Neural cell (in vitro differentiated cells): ENCODE data around the gene GSTM5. TPM values are rescaled to one million over a fixed set of nuclear protein-coding genes. Genes with fewer than 3 reads are reported as not detected.
"Not testable (repeated sequence)": the region's sequence is repeated elsewhere in the genome, so short reads cannot be mapped to it uniquely, and the experiment has no call there.

Source experiments
- H2AFZ ChIP-seq: fragments of 200-600, 300-800 bp; sonication (generic), shearing (Covaris generic); 2 replicates; pipeline ENCODE4 v1.6.0; 2014; ENCODE audit warnings: low read depth, mild to moderate bottlenecking, antibody characterized with exemption, low read length, moderate library complexity
- H3F3A ChIP-seq: fragments of 200-600 bp; shearing (Covaris generic); 2 replicates; pipeline ENCODE4 v1.6.1; 2016; ENCODE audit warnings: mild to moderate bottlenecking, moderate library complexity, mixed read lengths, antibody characterized with exemption, low read length; ENCODE audit not compliant: insufficient read depth, poor library complexity, severe bottlenecking
- H3K27ac ChIP-seq: fragments of 200-600, 300-800 bp; sonication (generic), shearing (Covaris generic); 2 replicates; pipeline ENCODE4 v1.5.1; 2014; ENCODE audit warnings: mild to moderate bottlenecking, low read length, moderate library complexity
- H3K27me3 ChIP-seq: fragments of 300-800, 200-600 bp; sonication (generic), shearing (Covaris generic); 2 replicates; pipeline ENCODE4 v1.6.0; 2014; ENCODE audit warnings: mild to moderate bottlenecking, low read depth, low read length, moderate library complexity; ENCODE audit not compliant: insufficient read depth
- H3K36me3 ChIP-seq: fragments of 300-800, 200-600 bp; sonication (generic), shearing (Covaris generic); 2 replicates; pipeline ENCODE4 v1.5.1; 2014; ENCODE audit warnings: mild to moderate bottlenecking, antibody characterized with exemption, low read length, moderate library complexity; ENCODE audit not compliant: insufficient read depth
- H3K4me2 ChIP-seq: fragments of 300-800, 200-600 bp; sonication (generic), shearing (Covaris generic); 2 replicates; pipeline ENCODE4 v1.6.0; 2014; ENCODE audit warnings: mild to moderate bottlenecking, low read length
- H3K4me3 ChIP-seq: fragments of 300-800, 200-600 bp; sonication (generic), shearing (Covaris generic); 2 replicates; pipeline ENCODE4 v1.5.1; 2014; ENCODE audit warnings: mild to moderate bottlenecking, low read length, moderate library complexity
- H3K79me2 ChIP-seq: fragments of 200-600 bp; shearing (Covaris generic); replicated peaks from 2 replicates; pipeline ENCODE4 v1.6.0; 2014; ENCODE audit warnings: mild to moderate bottlenecking, low read length, moderate library complexity; ENCODE audit not compliant: insufficient read depth
- H3K9ac ChIP-seq: fragments of 300-800, 200-600 bp; sonication (generic), shearing (Covaris generic); 2 replicates; pipeline ENCODE4 v1.6.1; 2016; ENCODE audit warnings: mild to moderate bottlenecking, low read length, mixed read lengths
- H3K9me2 ChIP-seq: fragments of 200-600 bp; shearing (Covaris generic); 2 replicates; pipeline ENCODE4 v1.6.1; 2016; ENCODE audit warnings: mild to moderate bottlenecking, low read length, mixed read lengths; ENCODE audit not compliant: insufficient read depth
- H3K9me3 ChIP-seq: fragments of 200-600, 300-800 bp; sonication (generic), shearing (Covaris generic); 2 replicates; pipeline ENCODE4 v1.6.1; 2016; ENCODE audit warnings: mild to moderate bottlenecking, mixed run types, low read length, moderate library complexity, mixed read lengths
- H4K20me1 ChIP-seq: fragments of 200-600 bp; shearing (Covaris generic); 2 replicates; pipeline ENCODE4 v1.6.1; 2016; ENCODE audit warnings: mild to moderate bottlenecking, mixed run types; ENCODE audit not compliant: insufficient read depth
- CTCF ChIP-seq: fragments of 450-650 bp; IDR thresholded peaks from 2 replicates; pipeline ENCODE4 v1.5.1; 2014; ENCODE audit warnings: antibody characterized with exemption, mild to moderate bottlenecking, moderate library complexity; ENCODE audit not compliant: poor library complexity, severe bottlenecking
- EP300 ChIP-seq: fragments of 450-650 bp; conservative IDR thresholded peaks from 2 replicates; pipeline ENCODE4 v1.6.1; 2014; ENCODE audit warnings: antibody characterized with exemption, mild to moderate bottlenecking, moderate library complexity; ENCODE audit not compliant: poor library complexity, severe bottlenecking
- EZH2 ChIP-seq: fragments of 200-600, 300-800 bp; shearing (Covaris generic), sonication (generic); IDR thresholded peaks from 2 replicates; pipeline ENCODE4 v1.6.1; 2014; ENCODE audit warnings: antibody characterized with exemption, low read length, borderline replicate concordance, mild to moderate bottlenecking; ENCODE audit not compliant: insufficient read depth, poor library complexity, severe bottlenecking
- MXI1 ChIP-seq: fragments of 450-650 bp; conservative IDR thresholded peaks from 2 replicates; pipeline ENCODE4 v1.6.1; 2014; ENCODE audit warnings: antibody characterized with exemption, mild to moderate bottlenecking; ENCODE audit not compliant: poor library complexity, severe bottlenecking
- POLR2AphosphoS5 ChIP-seq: IDR thresholded peaks from 2 replicates; pipeline ENCODE4 v1.6.1; 2012
- RAD21 ChIP-seq: fragments of 450-650 bp; conservative IDR thresholded peaks from 2 replicates; pipeline ENCODE4 v1.6.1; 2014; ENCODE audit warnings: antibody characterized with exemption, mild to moderate bottlenecking, moderate library complexity
- REST ChIP-seq: IDR thresholded peaks from 2 replicates; pipeline ENCODE4 v1.6.1; 2012; ENCODE audit warnings: borderline replicate concordance
- SMC3 ChIP-seq: fragments of 450-650 bp; conservative IDR thresholded peaks from 2 replicates; pipeline ENCODE4 v1.6.1; 2014; ENCODE audit warnings: antibody characterized with exemption, mild to moderate bottlenecking, moderate library complexity; ENCODE audit not compliant: poor library complexity
- TAF1 ChIP-seq: IDR thresholded peaks from 2 replicates; pipeline ENCODE4 v1.6.1; 2012; ENCODE audit warnings: low read depth
- polyA minus RNA-seq: library from RNA; depleted of rRNA, polyadenylated mRNA; stranded (reverse); fragments of >200 nt; gene quantifications from 2 replicates; pipeline ENCODE4 v1.2.3, GENCODE V29; 2014
- polyA plus RNA-seq: library from polyadenylated mRNA; depleted of rRNA; stranded (reverse); fragments of >200 nt; gene quantifications from 2 replicates; pipeline ENCODE4 v1.2.3, GENCODE V29; 2014

GSTM5 gene
- polyA plus RNA-seq = not detected in 2 replicates
- not detected in 2 replicates for polyA minus RNA-seq

DNA sequence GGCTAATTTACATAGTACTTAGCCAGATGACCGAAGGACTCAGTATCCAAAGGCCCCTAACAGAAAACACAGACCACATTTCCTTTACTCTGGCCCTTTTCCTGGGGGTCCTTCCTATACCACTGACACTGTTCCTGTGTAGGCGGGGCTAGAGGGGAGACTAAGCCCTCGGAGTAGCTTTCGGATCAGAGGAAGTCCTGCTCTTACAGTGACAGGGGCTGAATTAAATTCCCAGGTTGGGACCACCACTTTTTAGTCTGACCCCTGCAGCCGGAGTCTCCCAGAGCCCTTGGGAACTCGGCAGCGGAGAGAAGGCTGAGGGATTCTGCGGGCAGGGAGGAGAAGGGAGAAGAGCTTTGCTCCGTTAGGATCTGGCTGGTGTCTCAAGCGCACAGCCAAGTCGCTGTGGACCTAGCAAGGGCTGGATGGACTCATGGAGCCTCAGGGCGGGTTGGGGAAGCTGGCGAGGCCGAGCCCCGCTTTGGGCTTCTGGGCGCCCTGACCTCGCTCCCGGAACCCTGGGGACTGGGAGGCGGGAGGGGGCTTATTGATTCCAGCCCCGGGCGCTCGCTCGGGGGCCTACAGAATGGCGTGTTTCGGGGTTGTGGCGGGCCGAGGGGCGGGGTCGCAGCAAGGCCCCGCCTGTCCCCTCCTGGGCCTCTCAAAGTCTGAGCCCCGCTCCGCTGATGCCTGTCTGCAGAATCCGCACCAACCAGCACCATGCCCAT lies at the start of gene GSTM5:
TSS of gene GSTM5 (plus strand) at position 659 of the 728 bp plus-strand sequence. CDS start at position 721, 62 bp downstream.
- not testable (repeated sequence) for H3K36me3 ChIP-seq, H3K9ac ChIP-seq, H4K20me1 ChIP-seq, H3K79me2 ChIP-seq, H3K4me2 ChIP-seq, H3K9me3 ChIP-seq, H3K9me2 ChIP-seq, H3K27me3 ChIP-seq, H3F3A ChIP-seq, H3K27ac ChIP-seq, H3K4me3 ChIP-seq, H2AFZ ChIP-seq

- no peak overlapping the region for H2AFZ ChIP-seq
- H3K4me3 ChIP-seq = no peak overlapping the region
- H3K79me2 ChIP-seq = no peaks in the 10 kb centered on the region
- H3K36me3 ChIP-seq = no peaks in the 10 kb centered on the region
- no peaks in the 10 kb centered on the region for H3F3A ChIP-seq
- no peaks in the 10 kb centered on the region for H3K27me3 ChIP-seq
- H3K9me2 ChIP-seq = no peaks in the 10 kb centered on the region
- H3K4me2 ChIP-seq = no peak overlapping the region
- no peak overlapping the region for H3K9ac ChIP-seq
- H4K20me1 ChIP-seq = no peaks in the 10 kb centered on the region
- no peaks in the 10 kb centered on the region for H3K9me3 ChIP-seq
- TF ChIP-seq EZH2 (no peak), REST (no peak), SMC3 (no peak), POLR2AphosphoS5 (no peak), CTCF (no peak), TAF1 (no peak), MXI1 (no peak), EP300 (no peak), RAD21 (no peak)
- no peak overlapping the region for H3K27ac ChIP-seq
Measured at GRCh38 chr1:109664671-109665070, 47.4 kb upstream of the GSTM5 start.
